Thoracic aorta (tissue), 2 donors: ENCODE data around the gene TMEM121B. TPM values are rescaled to one million over a fixed set of nuclear protein-coding genes. Genes with fewer than 3 reads are reported as not detected.

Experiments
- ATAC-seq: fragments of 150-250 bp; one replicate; pipeline ENCODE4 v1.8.0; 2017; ENCODE audit warnings: low read depth; ENCODE audit not compliant: insufficient number of reproducible peaks, low FRiP score
- DNase-seq: peaks from one replicate; pipeline ENCODE4 v3.0.0-alpha.2; 2020; ENCODE audit warnings: low spot score
- H3K27ac ChIP-seq, 2 donors: fragments of 200-600 bp; sonication (generic); 1 replicate in 1 of 2; 2 replicates in 1 of 2; pipeline ENCODE4 v1.5.1; 2016; ENCODE audit warnings: mild to moderate bottlenecking in 2 of 2, moderate library complexity in 2 of 2
- H3K27me3 ChIP-seq: fragments of 200-600 bp; sonication (generic); replicated peaks from 2 replicates; pipeline ENCODE4 v1.6.0; 2016; ENCODE audit warnings: mild to moderate bottlenecking; ENCODE audit not compliant: insufficient read depth
- H3K36me3 ChIP-seq: fragments of 200-600 bp; sonication (generic); one replicate; pipeline ENCODE4 v1.5.1; 2016
- H3K4me1 ChIP-seq, 2 donors: fragments of 200-600 bp; sonication (generic); 1 replicate in 1 of 2; 2 replicates in 1 of 2; pipeline versions ENCODE4 v1.5.1 to v1.6.0; 2016; ENCODE audit warnings: low read depth in 2 of 2, mild to moderate bottlenecking in 1 of 2; ENCODE audit not compliant: control insufficient read depth in 1 of 2
- H3K4me3 ChIP-seq: fragments of 200-600 bp; sonication (generic); 2 replicates; pipeline ENCODE4 v1.5.1; 2016; ENCODE audit warnings: mild to moderate bottlenecking
- H3K9me3 ChIP-seq: fragments of 200-600 bp; sonication (generic); 2 replicates; pipeline ENCODE4 v1.5.1; 2016
- total RNA-seq, 2 donors: library from RNA; depleted of rRNA; stranded (reverse); fragments of >200 nt; gene quantifications; one replicate each; pipeline versions ENCODE4 v1.1.0 to v1.2.3, GENCODE V29; 2016
- TF ChIP-seq, protein P1 (sequence below): fragments of 200-600 bp; sonication (generic); IDR thresholded peaks from one replicate; pipeline ENCODE4 v1.5.1; 2019; ENCODE audit warnings: antibody characterized with exemption

Gene TMEM121B
- total RNA-seq, 2 donors from 2014 or later = 1.1 to 2.0 TPM

DNA sequence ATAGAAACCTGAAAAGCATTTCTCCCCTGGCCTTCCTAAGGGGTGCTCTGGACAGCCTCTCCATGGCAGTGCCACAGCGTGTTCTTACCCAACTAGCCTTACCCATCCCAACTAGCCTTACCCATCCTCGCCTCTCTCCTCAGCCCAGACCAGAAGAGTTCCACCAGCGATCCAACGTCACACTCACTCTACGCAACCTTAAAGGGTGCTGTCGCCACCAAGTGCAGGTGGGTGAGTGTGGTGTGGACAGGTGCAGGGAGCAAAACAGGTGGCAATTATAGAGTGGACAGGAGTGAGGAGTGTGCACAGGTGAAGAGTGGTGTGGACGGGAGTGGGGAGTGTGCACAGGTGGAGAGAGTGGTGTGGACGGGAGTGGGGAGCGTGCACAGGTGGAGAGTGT, 17.8 kb downstream of the TMEM121B start:
- DNase-seq (no peak), ATAC-seq (no peak)
- Histone ChIP-seq H3K36me3 (peaks cover 68% of the 10 kb centered on the region), H3K4me3 (no peak overlapping the region), H3K27me3 (no peaks in the 10 kb centered on the region), H3K4me1 (no peaks in the 10 kb centered on the region), H3K27ac (no peak overlapping the region), H3K9me3 (no peaks in the 10 kb centered on the region)
- TF ChIP-seq, protein P1, sequence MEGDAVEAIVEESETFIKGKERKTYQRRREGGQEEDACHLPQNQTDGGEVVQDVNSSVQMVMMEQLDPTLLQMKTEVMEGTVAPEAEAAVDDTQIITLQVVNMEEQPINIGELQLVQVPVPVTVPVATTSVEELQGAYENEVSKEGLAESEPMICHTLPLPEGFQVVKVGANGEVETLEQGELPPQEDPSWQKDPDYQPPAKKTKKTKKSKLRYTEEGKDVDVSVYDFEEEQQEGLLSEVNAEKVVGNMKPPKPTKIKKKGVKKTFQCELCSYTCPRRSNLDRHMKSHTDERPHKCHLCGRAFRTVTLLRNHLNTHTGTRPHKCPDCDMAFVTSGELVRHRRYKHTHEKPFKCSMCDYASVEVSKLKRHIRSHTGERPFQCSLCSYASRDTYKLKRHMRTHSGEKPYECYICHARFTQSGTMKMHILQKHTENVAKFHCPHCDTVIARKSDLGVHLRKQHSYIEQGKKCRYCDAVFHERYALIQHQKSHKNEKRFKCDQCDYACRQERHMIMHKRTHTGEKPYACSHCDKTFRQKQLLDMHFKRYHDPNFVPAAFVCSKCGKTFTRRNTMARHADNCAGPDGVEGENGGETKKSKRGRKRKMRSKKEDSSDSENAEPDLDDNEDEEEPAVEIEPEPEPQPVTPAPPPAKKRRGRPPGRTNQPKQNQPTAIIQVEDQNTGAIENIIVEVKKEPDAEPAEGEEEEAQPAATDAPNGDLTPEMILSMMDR = no peak

DNA sequence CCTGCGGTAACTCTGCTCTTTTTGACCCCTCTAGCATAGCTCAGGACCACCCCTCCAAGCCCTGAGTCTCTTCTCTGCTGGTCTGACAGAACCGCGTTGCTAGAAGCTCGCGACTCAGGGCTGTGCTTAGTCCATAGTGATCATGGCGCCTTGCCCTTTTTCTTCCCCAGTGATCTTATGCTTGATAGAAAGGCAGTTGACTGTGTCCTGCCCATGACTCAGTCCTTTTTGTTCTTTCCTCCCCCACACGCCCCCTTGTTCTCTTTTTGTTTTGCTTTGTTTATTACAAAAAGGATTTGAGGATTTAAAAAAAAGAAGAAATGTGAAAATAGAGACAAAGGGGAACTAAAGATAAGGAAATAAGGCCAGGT, 18.9 kb downstream of the TMEM121B start:
- H3K27me3 ChIP-seq = no peaks in the 10 kb centered on the region
- H3K4me1 ChIP-seq = no peaks in the 10 kb centered on the region
- DNase-seq (no peak), ATAC-seq (no peak)
- peaks cover 70% of the 10 kb centered on the region for H3K36me3 ChIP-seq
- no peaks in the 10 kb centered on the region for H3K9me3 ChIP-seq
- no peak overlapping the region for H3K4me3 ChIP-seq
- TF ChIP-seq, protein P1 = no peak
- H3K27ac ChIP-seq = no peak overlapping the region

DNA sequence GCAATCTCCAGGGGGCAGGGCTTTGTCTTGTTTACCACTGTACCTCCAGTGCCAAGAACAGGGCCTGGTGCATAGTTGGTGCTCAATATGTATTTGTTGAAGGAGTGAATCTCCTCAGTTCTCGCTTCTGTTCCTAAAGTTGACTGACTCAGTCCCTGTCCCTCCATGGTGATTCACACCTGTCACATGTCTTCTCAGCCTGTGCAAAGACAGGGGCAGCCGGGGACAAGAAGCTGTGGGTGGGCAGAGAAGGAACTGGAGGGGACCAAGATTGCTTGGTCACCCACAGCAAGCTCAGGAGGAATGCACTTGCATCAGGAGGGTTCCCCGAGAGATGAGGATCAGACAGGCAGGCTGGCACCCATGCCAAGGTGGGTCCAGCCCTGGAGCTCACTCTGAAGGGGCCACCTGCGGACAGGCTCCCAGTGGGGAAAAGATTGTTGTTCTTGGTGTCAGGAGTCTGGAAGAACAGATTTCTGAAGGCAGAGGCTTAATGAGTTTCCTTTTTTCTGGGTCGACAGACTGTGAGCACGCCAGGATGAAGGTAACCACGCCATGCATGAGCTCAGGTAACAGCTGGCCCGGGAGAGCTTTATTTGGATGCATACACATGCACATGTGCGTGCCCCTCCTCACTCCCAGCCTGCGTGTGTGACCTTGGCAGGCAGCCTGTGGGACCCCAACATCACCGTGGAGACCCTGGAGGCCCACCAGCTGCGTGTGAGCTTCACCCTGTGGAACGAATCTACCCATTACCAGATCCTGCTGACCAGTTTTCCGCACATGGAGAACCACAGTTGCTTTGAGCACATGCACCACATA, 19.5 kb downstream of the TMEM121B start:
- no peak for ATAC-seq
- H3K36me3 ChIP-seq = peaks cover 66% of the 10 kb centered on the region

DNA sequence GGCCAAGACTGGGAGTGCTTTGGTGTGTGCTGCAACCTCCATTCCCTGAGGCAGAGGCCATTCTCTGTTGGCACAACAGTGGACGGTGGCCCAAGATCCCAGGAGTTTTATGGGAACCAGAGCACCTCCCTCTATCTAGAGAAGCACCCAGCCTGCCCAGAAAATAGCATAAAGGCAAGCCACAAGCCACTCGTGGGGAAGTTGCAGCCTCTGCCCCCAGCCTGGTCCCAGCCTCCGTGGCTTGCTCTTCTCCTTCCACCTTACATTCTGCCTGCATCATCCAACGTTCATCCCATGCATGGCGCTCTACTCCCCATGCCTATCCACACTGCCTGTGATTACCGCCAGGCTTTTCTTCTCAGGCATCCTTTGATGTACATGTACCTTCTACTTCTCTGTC, 20.5 kb downstream of the TMEM121B start:
- DNase-seq (no peak), ATAC-seq (no peak)
- no peaks in the 10 kb centered on the region for H3K4me1 ChIP-seq
- peaks cover 66% of the 10 kb centered on the region for H3K36me3 ChIP-seq
- no peaks in the 10 kb centered on the region for H3K27me3 ChIP-seq
- TF ChIP-seq, protein P1 = no peak
- H3K27ac ChIP-seq = no peak overlapping the region
- H3K4me3 ChIP-seq = no peak overlapping the region
- H3K9me3 ChIP-seq = no peaks in the 10 kb centered on the region

More for the DNA sequence above, 19.5 kb downstream of the TMEM121B start:
- Histone ChIP-seq H3K4me1 (no peaks in the 10 kb centered on the region), H3K27me3 (no peaks in the 10 kb centered on the region), H3K4me3 (no peak overlapping the region), H3K9me3 (no peaks in the 10 kb centered on the region), H3K27ac (no peak overlapping the region)
- TF ChIP-seq, protein P1 = no peak
- no peak for DNase-seq

DNA sequence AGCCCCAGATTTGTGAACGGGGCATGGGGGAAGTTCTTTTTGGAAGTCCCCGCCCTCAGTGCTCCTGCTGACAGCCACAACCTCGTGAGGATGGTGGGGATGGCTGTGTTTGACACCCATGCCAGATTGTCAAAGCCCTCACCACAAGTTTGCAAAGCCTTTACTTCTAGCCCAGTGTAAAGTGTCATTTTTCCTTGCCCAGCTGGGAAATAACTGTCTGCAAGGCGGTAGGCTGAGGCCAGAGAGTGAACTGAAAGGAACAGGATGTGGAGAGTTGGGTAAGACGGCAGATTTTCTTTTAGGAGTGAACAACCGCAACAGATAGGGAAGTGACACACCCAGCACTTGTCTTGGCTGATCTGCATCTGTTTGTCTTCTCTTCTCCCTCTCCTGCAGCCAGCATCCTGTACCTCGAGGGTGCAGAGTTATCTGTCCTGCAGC, 22.8 kb downstream of the TMEM121B start:
- Histone ChIP-seq H3K4me1 (no peaks in the 10 kb centered on the region), H3K27ac (no peak overlapping the region), H3K9me3 (no peaks in the 10 kb centered on the region), H3K27me3 (no peaks in the 10 kb centered on the region), H3K4me3 (no peak overlapping the region), H3K36me3 (peaks cover 52% of the 10 kb centered on the region)
- no peak for DNase-seq
- TF ChIP-seq, protein P1 = no peak
- no peak for ATAC-seq
